NCI-H82 treated with DMSO at 0.1 percent for 48 hours (cell line): Measurements from ENCODE around the gene ADK.
"Not testable (repeated sequence)": the region's sequence is repeated elsewhere in the genome, so short reads cannot be mapped to it uniquely, and the experiment has no call there.

ENCODE experiments used
- DNase-seq: peaks from one replicate; lab custom pipeline; 2025; ENCODE audit not compliant: unreplicated experiment; lab: John Stamatoyannopoulos, UW

The ADK gene

GRCh38 chr10:74150990-74151878 lies at the start of gene ADK:
TSS of gene ADK (plus strand) at chr10:74151221. CDS start at chr10:74151279, 58 bp downstream.
- peak; percentile 97 for DNase-seq

GRCh38 chr10:74103560-74104258 lies 47.3 kb upstream of the ADK start:
- peak; percentile 56 for DNase-seq

- DNase-seq = no peak
Observed at GRCh38 chr10:74104480-74104879, 46.5 kb upstream of the ADK start.

- DNase-seq = no peak
Observed at GRCh38 chr10:74104996-74105395, 46.0 kb upstream of the ADK start.

GRCh38 chr10:74107391-74107790 lies 43.6 kb upstream of the ADK start:
- DNase-seq = no peak

- DNase-seq = no peak
Observed at GRCh38 chr10:74109452-74109851, 41.6 kb upstream of the ADK start.

- DNase-seq = no peak
Observed at GRCh38 chr10:74110120-74110519, 40.9 kb upstream of the ADK start.

- DNase-seq = no peak
Observed at GRCh38 chr10:74111799-74112198, 39.2 kb upstream of the ADK start.

- no peak for DNase-seq
Observed at GRCh38 chr10:74113546-74113945, 37.5 kb upstream of the ADK start.

- DNase-seq = no peak
Observed at GRCh38 chr10:74114041-74114448, 37.0 kb upstream of the ADK start.

GRCh38 chr10:74117738-74118137 lies 33.3 kb upstream of the ADK start:
- no peak for DNase-seq

- DNase-seq = no peak
Observed at GRCh38 chr10:74118804-74119203, 32.2 kb upstream of the ADK start.

GRCh38 chr10:74120911-74121310 lies 30.1 kb upstream of the ADK start:
- DNase-seq = no peak

- no peak for DNase-seq
Observed at GRCh38 chr10:74121368-74121767, 29.7 kb upstream of the ADK start.

- no peak for DNase-seq
Observed at GRCh38 chr10:74122060-74122459, 29.0 kb upstream of the ADK start.

- DNase-seq = no peak
Observed at GRCh38 chr10:74123081-74123480, 27.9 kb upstream of the ADK start.

GRCh38 chr10:74133923-74134820 lies 16.8 kb upstream of the ADK start:
- DNase-seq = no peak

- DNase-seq = no peak
Observed at GRCh38 chr10:74135452-74135851, 15.6 kb upstream of the ADK start.

GRCh38 chr10:74137992-74138391 lies 13.0 kb upstream of the ADK start:
- no peak for DNase-seq

GRCh38 chr10:74138596-74138995 lies 12.4 kb upstream of the ADK start:
- not testable (repeated sequence) for DNase-seq

- no peak for DNase-seq
Observed at GRCh38 chr10:74139981-74140380, 11.0 kb upstream of the ADK start.
